A673 (cell line): ENCODE results near the gene HMGN1. TPM values are rescaled to one million over a fixed set of nuclear protein-coding genes. Genes with fewer than 3 reads are reported as not detected.

Source experiments
- BruUV-seq: library from RNA; stranded (reverse); fragments of 400-500 nt; replicated peaks from 2 replicates; lab custom pipeline; 2021; lab: Mats Ljungman, UMichigan
- CTCF ChIA-PET: fragments of 300-600 bp; sonication (Branson Sonifier 250); formaldehyde crosslinking; loops from one replicate; lab custom pipeline; 2022; ENCODE audit warnings: antibody characterized with exemption; lab: Charles Lee
- POLR2A ChIA-PET: fragments of 300-600 bp; sonication (Branson Sonifier 250); formaldehyde crosslinking; loops from one replicate; lab custom pipeline; 2022; ENCODE audit warnings: antibody characterized with exemption; ENCODE audit not compliant: low non-redundant PET; lab: Charles Lee
- DNase-seq: peaks from one replicate; pipeline ENCODE4 v3.0.0-alpha.2; 2015; ENCODE audit warnings: low spot score
- H3K27ac ChIP-seq: fragments of 200-600 bp; sonication (generic); 2 replicates; pipeline ENCODE4 v1.5.1; 2016; ENCODE audit warnings: mixed run types, low read depth, mild to moderate bottlenecking, mixed read lengths, antibody characterized with exemption, low read length; ENCODE audit not compliant: poor library complexity, severe bottlenecking
- H3K27me3 ChIP-seq: fragments of 200-600 bp; sonication (generic); replicated peaks from 2 replicates; pipeline ENCODE4 v1.6.1; 2017; ENCODE audit warnings: mixed run types, low read depth, mild to moderate bottlenecking, mixed read lengths, antibody characterized with exemption, low read length; ENCODE audit not compliant: insufficient read depth, poor library complexity
- H3K36me3 ChIP-seq: fragments of 200-600 bp; sonication (generic); 2 replicates; pipeline ENCODE4 v1.6.1; 2016; ENCODE audit warnings: mixed run types, mild to moderate bottlenecking, mixed read lengths, antibody characterized with exemption, low read length; ENCODE audit not compliant: insufficient read depth, poor library complexity, severe bottlenecking
- H3K4me1 ChIP-seq: fragments of 200-600 bp; sonication (generic); 2 replicates; pipeline ENCODE4 v1.6.1; 2017; ENCODE audit warnings: mixed run types, mild to moderate bottlenecking, mixed read lengths, antibody characterized with exemption, low read length; ENCODE audit not compliant: insufficient read depth, poor library complexity, severe bottlenecking
- H3K4me3 ChIP-seq: fragments of 200-600 bp; sonication (generic); 2 replicates; pipeline ENCODE4 v1.5.1; 2016; ENCODE audit warnings: low read depth, mixed run types, mild to moderate bottlenecking, mixed read lengths, low read length; ENCODE audit not compliant: poor library complexity, severe bottlenecking
- H3K9me3 ChIP-seq: fragments of 200-600 bp; sonication (generic); 2 replicates; pipeline ENCODE4 v1.6.1; 2016; ENCODE audit warnings: mixed run types, low read depth, mild to moderate bottlenecking, mixed read lengths, antibody characterized with exemption, low read length; ENCODE audit not compliant: poor library complexity, severe bottlenecking
- EZH2 ChIP-seq: fragments of 200-600 bp; sonication (generic); IDR thresholded peaks from 2 replicates; pipeline ENCODE4 v1.6.1; 2017; ENCODE audit warnings: borderline replicate concordance, low read depth, mild to moderate bottlenecking, mixed read lengths, antibody characterized with exemption, low read length; ENCODE audit not compliant: poor library complexity, severe bottlenecking
- intact Hi-C: fragments of 100-400 bp; cut with micrococcal nuclease; formaldehyde crosslinking; loops from one replicate; pipeline ENCODE4 v1.10.0; 2022; ENCODE audit not compliant: unreplicated experiment
- total RNA-seq: library from RNA; stranded (reverse); gene quantifications from 2 replicates; pipeline ENCODE4 v1.2.3, GENCODE V29; 2021
- TF ChIP-seq, protein P1 (sequence below): fragments of 300-800, 200-600 bp; sonication (generic); conservative IDR thresholded peaks from 2 replicates; pipeline ENCODE4 v1.5.1; 2017; ENCODE audit warnings: low read depth, mild to moderate bottlenecking, antibody characterized with exemption, low read length, moderate library complexity, mixed read lengths

Gene HMGN1
- total RNA-seq, 1 experiment from 2014 or later: 457 TPM

DNA sequence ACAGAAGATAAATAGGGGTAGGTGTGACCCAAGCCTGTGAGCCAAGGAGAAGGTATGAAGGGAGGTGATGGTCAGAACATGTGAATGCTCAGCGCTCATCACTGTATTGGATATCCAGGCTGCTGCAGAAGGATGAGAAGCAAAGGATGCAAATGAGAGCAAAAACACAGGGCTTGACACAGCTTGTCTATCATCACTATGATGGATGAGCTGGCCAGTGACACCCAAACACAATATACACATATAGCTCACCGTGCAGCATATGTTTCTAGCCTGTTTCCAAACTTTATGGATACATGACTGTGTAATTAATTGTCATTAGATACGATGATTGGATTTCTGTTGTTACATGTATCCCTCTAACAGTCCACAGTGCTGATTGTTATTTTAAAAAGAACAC, 13.8 kb upstream of the HMGN1 start:
- Histone ChIP-seq H3K9me3 (no peaks in the 10 kb centered on the region), H3K4me1 (no peaks in the 10 kb centered on the region), H3K27me3 (no peaks in the 10 kb centered on the region), H3K36me3 (no peaks in the 10 kb centered on the region), H3K27ac (no peak overlapping the region), H3K4me3 (no peak overlapping the region)
- CTCF ChIA-PET: no interaction called here
- no peak for DNase-seq
- POLR2A ChIA-PET: no interaction called here
- BruUV-seq: no TSS peak
- intact Hi-C loops: no loop called here
- TF ChIP-seq, protein P1, sequence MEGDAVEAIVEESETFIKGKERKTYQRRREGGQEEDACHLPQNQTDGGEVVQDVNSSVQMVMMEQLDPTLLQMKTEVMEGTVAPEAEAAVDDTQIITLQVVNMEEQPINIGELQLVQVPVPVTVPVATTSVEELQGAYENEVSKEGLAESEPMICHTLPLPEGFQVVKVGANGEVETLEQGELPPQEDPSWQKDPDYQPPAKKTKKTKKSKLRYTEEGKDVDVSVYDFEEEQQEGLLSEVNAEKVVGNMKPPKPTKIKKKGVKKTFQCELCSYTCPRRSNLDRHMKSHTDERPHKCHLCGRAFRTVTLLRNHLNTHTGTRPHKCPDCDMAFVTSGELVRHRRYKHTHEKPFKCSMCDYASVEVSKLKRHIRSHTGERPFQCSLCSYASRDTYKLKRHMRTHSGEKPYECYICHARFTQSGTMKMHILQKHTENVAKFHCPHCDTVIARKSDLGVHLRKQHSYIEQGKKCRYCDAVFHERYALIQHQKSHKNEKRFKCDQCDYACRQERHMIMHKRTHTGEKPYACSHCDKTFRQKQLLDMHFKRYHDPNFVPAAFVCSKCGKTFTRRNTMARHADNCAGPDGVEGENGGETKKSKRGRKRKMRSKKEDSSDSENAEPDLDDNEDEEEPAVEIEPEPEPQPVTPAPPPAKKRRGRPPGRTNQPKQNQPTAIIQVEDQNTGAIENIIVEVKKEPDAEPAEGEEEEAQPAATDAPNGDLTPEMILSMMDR: no peak
- TF ChIP-seq EZH2: no peak

DNA sequence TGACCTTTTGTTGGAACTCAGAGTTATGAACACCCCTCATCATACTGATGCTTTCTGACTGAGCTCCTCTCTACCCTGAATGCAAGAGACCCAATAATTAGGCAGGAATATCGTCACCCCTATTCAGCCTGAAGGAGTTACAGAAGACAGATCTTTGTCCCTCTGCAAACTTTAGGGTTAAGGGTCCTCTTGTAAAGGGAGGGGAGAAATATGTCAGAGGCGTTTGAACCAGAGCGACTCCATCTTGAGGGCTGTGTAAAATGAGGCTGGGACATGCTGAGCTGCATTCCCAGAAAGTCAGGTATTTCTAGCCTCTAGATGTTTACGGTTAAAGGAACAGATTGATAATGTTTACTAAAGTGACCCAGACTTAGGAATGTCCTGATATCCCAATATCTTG, 10.5 kb upstream of the HMGN1 start:
- POLR2A ChIA-PET: no interaction called here
- intact Hi-C loops: no loop called here
- CTCF ChIA-PET: no interaction called here
- no peaks in the 10 kb centered on the region for H3K9me3 ChIP-seq
- TF ChIP-seq, protein P1: no peak
- TF ChIP-seq EZH2: no peak
- H3K27me3 ChIP-seq: no peaks in the 10 kb centered on the region
- DNase-seq: no peak
- H3K4me1 ChIP-seq: no peaks in the 10 kb centered on the region
- no peak overlapping the region for H3K4me3 ChIP-seq
- H3K27ac ChIP-seq: no peak overlapping the region
- H3K36me3 ChIP-seq: no peaks in the 10 kb centered on the region
- no TSS peak for BruUV-seq

DNA sequence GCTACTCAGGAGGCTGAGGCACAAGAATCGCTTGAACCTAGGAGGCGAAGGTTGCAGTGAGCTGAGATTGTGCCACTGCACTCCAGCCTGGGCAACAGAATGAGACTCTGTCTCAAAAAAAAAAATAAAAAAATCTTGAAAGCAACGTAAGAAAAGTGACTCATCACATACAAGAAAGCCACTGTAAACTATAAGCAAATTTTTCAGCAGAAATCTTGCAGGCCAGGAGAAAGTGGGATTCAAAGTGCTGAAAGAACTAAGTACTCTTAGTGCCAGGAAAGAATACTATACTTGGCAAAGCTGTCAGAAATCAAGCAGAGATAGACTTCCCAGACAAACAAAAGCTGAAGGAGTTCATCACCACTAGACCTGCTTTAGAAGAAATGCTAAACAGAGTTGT, 4.4 kb upstream of the HMGN1 start:
- Histone ChIP-seq H3K4me1 (no peaks in the 10 kb centered on the region), H3K36me3 (no peaks in the 10 kb centered on the region), H3K4me3 (no peak overlapping the region), H3K27me3 (no peaks in the 10 kb centered on the region), H3K27ac (no peak overlapping the region), H3K9me3 (no peaks in the 10 kb centered on the region)
- POLR2A ChIA-PET: interaction anchor here (0.6 kb wide), 1 partner anchor 183 kb away, joined by 5 read pairs; no protein-coding TSS in a partner anchor
- intact Hi-C loops: no loop called here
- no peak for DNase-seq
- no peak for TF ChIP-seq EZH2
- TF ChIP-seq, protein P1: no peak
- BruUV-seq: no TSS peak
- CTCF ChIA-PET: interaction anchor here (0.6 kb wide), 1 partner anchor 10 kb away, joined by 3 read pairs; no protein-coding TSS in a partner anchor
